IMR-90 (cell line): Measurements from ENCODE around the gene MYH11. TPM values are rescaled to one million over a fixed set of nuclear protein-coding genes. Genes with fewer than 3 reads are reported as not detected.

ENCODE experiments used
- ATAC-seq: fragments of 200-7000 bp; cut with Tn5 transposase; 2 replicates; pipeline ENCODE4 v1.9.1; 2020; ENCODE audit warnings: low read depth, mild to moderate bottlenecking, moderate library complexity
- BruUV-seq: library from RNA; stranded (reverse); fragments of 400-500 nt; replicated peaks from 2 replicates; lab custom pipeline; 2021; lab: Mats Ljungman, UMichigan
- CTCF ChIA-PET: fragments of 300-600 bp; formaldehyde crosslinking; extraction: SDS; loops from one replicate; lab custom pipeline; 2021; ENCODE audit warnings: antibody characterized with exemption; lab: Yijun Ruan, JAX
- POLR2A ChIA-PET: fragments of 300-600 bp; sonication (Branson Sonifier 250); formaldehyde crosslinking; loops from one replicate; lab custom pipeline; 2022; ENCODE audit warnings: antibody characterized with exemption; ENCODE audit not compliant: unreplicated experiment; lab: Charles Lee
- DNase-seq: peaks from one replicate; pipeline ENCODE4 v3.0.0; 2013
- H2AFZ ChIP-seq: replicated peaks from 2 replicates; pipeline ENCODE3; 2013; ENCODE audit warnings: low read length, mild to moderate bottlenecking; ENCODE audit not compliant: poor library complexity
- H2AK5ac ChIP-seq: 2 replicates; pipeline ENCODE4 v1.6.1; 2013; ENCODE audit warnings: low read depth, low read length, inconsistent platforms
- H2AK9ac ChIP-seq: replicated peaks from 2 replicates; pipeline ENCODE3; 2013; ENCODE audit warnings: mild to moderate bottlenecking, low read depth, low read length, moderate library complexity; ENCODE audit not compliant: poor library complexity
- H2BK120ac ChIP-seq: 2 replicates; pipeline ENCODE4 v1.6.1; 2013; ENCODE audit warnings: low read depth, low read length, inconsistent platforms
- H2BK15ac ChIP-seq: 3 replicates; pipeline ENCODE4 v1.6.1; 2013; ENCODE audit warnings: low read depth, low read length, inconsistent platforms
- H2BK20ac ChIP-seq: 2 replicates; pipeline ENCODE4 v1.6.1; 2013; ENCODE audit warnings: low read depth, mild to moderate bottlenecking, inconsistent platforms, low read length, moderate library complexity
- H2BK5ac ChIP-seq: 2 replicates; pipeline ENCODE4 v1.6.1; 2013; ENCODE audit warnings: mild to moderate bottlenecking, low read depth, low read length, inconsistent platforms; ENCODE audit not compliant: poor library complexity, severe bottlenecking
- H3K14ac ChIP-seq: replicated peaks from 2 replicates; pipeline ENCODE4 v1.6.1; 2013; ENCODE audit warnings: low read depth, low read length, inconsistent platforms
- H3K18ac ChIP-seq: 2 replicates; pipeline ENCODE4 v1.6.1; 2013; ENCODE audit warnings: low read depth, low read length, control low read depth
- H3K23ac ChIP-seq: 2 replicates; pipeline ENCODE4 v1.6.1; 2013; ENCODE audit warnings: low read depth, low read length, inconsistent platforms
- H3K27ac ChIP-seq: 2 replicates; pipeline ENCODE4 v1.5.1; 2013; ENCODE audit warnings: mild to moderate bottlenecking, control low read depth, low read length; ENCODE audit not compliant: insufficient read depth
- H3K27me3 ChIP-seq: 2 replicates; pipeline ENCODE4 v1.6.1; 2013; ENCODE audit warnings: low read length; ENCODE audit not compliant: control insufficient read depth, insufficient read depth
- H3K36me3 ChIP-seq: 2 replicates; pipeline ENCODE4 v1.6.1; 2013; ENCODE audit warnings: low read length, mixed read lengths; ENCODE audit not compliant: control insufficient read depth, insufficient read depth
- H3K4ac ChIP-seq: 2 replicates; pipeline ENCODE4 v1.6.1; 2013; ENCODE audit warnings: low read depth, low read length, inconsistent platforms
- H3K4me1 ChIP-seq: 2 replicates; pipeline ENCODE4 v1.6.1; 2013; ENCODE audit warnings: low read length, mixed read lengths; ENCODE audit not compliant: control insufficient read depth, insufficient read depth
- H3K4me2 ChIP-seq: 2 replicates; pipeline ENCODE4 v1.6.1; 2013; ENCODE audit warnings: low read depth, mild to moderate bottlenecking, control low read depth, low read length, moderate library complexity
- H3K4me3 ChIP-seq: 2 replicates; pipeline ENCODE4 v1.5.1; 2013; ENCODE audit warnings: low read depth, mild to moderate bottlenecking, control low read depth, low read length, moderate library complexity; ENCODE audit not compliant: insufficient read depth
- H3K56ac ChIP-seq: 2 replicates; pipeline ENCODE4 v1.6.1; 2013; ENCODE audit warnings: low read length, inconsistent platforms; ENCODE audit not compliant: insufficient read depth; ENCODE audit errors: extremely low read depth
- H3K79me1 ChIP-seq, 2 experiments: 2 replicates each; pipeline ENCODE4 v1.6.1; 2013; ENCODE audit warnings: low read length in 2 of 2, inconsistent platforms in 1 of 2, low read depth in 1 of 2
- H3K9ac ChIP-seq: 2 replicates; pipeline ENCODE4 v1.6.1; 2013; ENCODE audit warnings: low read depth, low read length, control low read depth
- H3K9me1 ChIP-seq: 2 replicates; pipeline ENCODE4 v1.6.1; 2013; ENCODE audit warnings: low read length, inconsistent platforms; ENCODE audit not compliant: insufficient read depth
- H3K9me3 ChIP-seq: 2 replicates; pipeline ENCODE4 v1.6.1; 2013; ENCODE audit warnings: low read length; ENCODE audit not compliant: control insufficient read depth, insufficient read depth
- H4K20me1 ChIP-seq: 2 replicates; pipeline ENCODE4 v1.6.1; 2013; ENCODE audit warnings: low read length, inconsistent platforms; ENCODE audit not compliant: insufficient read depth
- H4K5ac ChIP-seq: 2 replicates; pipeline ENCODE4 v1.6.1; 2013; ENCODE audit warnings: mild to moderate bottlenecking, low read depth, low read length, control low read depth
- H4K8ac ChIP-seq, 2 experiments: 2 replicates each; pipeline ENCODE4 v1.6.1; 2013; ENCODE audit warnings: low read depth in 2 of 2, low read length in 2 of 2, control low read depth in 1 of 2, inconsistent platforms in 1 of 2
- H4K91ac ChIP-seq: 2 replicates; pipeline ENCODE4 v1.6.1; 2013; ENCODE audit warnings: low read depth, low read length, inconsistent platforms; ENCODE audit not compliant: insufficient read depth
- BHLHE40 ChIP-seq: fragments of 150-350 bp; IDR thresholded peaks from 2 replicates; pipeline ENCODE4 v1.6.1; 2016; ENCODE audit warnings: mild to moderate bottlenecking, low read depth, low read length
- CEBPB ChIP-seq: IDR thresholded peaks from 2 replicates; pipeline ENCODE4 v1.6.1; 2012; ENCODE audit warnings: low read depth, low read length, improper control_type of control experiment
- CHD1 ChIP-seq: IDR thresholded peaks from 2 replicates; pipeline ENCODE4 v1.6.1; 2012; ENCODE audit warnings: low read depth, low read length, improper control_type of control experiment
- CTCF ChIP-seq: conservative IDR thresholded peaks from 2 replicates; pipeline ENCODE4 v1.5.1; 2012; ENCODE audit warnings: mild to moderate bottlenecking, low read depth, low read length, improper control_type of control experiment
- ELK1 ChIP-seq: fragments of 150-350 bp; IDR thresholded peaks from 2 replicates; pipeline ENCODE4 v1.6.1; 2016; ENCODE audit warnings: low read depth, mild to moderate bottlenecking, low read length, moderate library complexity, borderline replicate concordance
- FOS ChIP-seq: fragments of 150-350 bp; IDR thresholded peaks from 2 replicates; pipeline ENCODE4 v1.6.1; 2016; ENCODE audit warnings: low read depth, low read length
- MAFK ChIP-seq: IDR thresholded peaks from 2 replicates; pipeline ENCODE4 v1.6.1; 2012; ENCODE audit warnings: low read depth, low read length, improper control_type of control experiment
- MAZ ChIP-seq: IDR thresholded peaks from 2 replicates; pipeline ENCODE4 v1.6.1; 2012; ENCODE audit warnings: low read depth, mild to moderate bottlenecking, low read length, improper control_type of control experiment, moderate library complexity, borderline replicate concordance
- MXI1 ChIP-seq: IDR thresholded peaks from 2 replicates; pipeline ENCODE4 v1.6.1; 2012; ENCODE audit warnings: low read depth, mild to moderate bottlenecking, low read length, moderate library complexity, borderline replicate concordance
- NFE2L2 ChIP-seq: fragments of 150-350 bp; IDR thresholded peaks from 2 replicates; pipeline ENCODE4 v1.6.1; 2016; ENCODE audit warnings: low read depth, mild to moderate bottlenecking, low read length
- POLR2A ChIP-seq: IDR thresholded peaks from 2 replicates; pipeline ENCODE4 v1.6.1; 2012; ENCODE audit warnings: mild to moderate bottlenecking, low read depth, low read length
- RAD21 ChIP-seq: IDR thresholded peaks from 2 replicates; pipeline ENCODE4 v1.6.1; 2012; ENCODE audit warnings: low read length, improper control_type of control experiment
- RCOR1 ChIP-seq: IDR thresholded peaks from 2 replicates; pipeline ENCODE4 v1.6.1; 2012; ENCODE audit warnings: mild to moderate bottlenecking, low read length, improper control_type of control experiment; ENCODE audit not compliant: insufficient replicate concordance
- RFX5 ChIP-seq: IDR thresholded peaks from 2 replicates; pipeline ENCODE4 v1.8.0; 2012; ENCODE audit warnings: low read depth, mild to moderate bottlenecking, low read length, moderate library complexity
- SMC3 ChIP-seq: fragments of 150-350 bp; IDR thresholded peaks from 2 replicates; pipeline ENCODE4 v1.6.1; 2016; ENCODE audit warnings: low read depth, mild to moderate bottlenecking, antibody characterized with exemption, low read length, moderate library complexity
- USF2 ChIP-seq: fragments of 150-350 bp; IDR thresholded peaks from 2 replicates; pipeline ENCODE4 v1.6.1; 2017; ENCODE audit warnings: mild to moderate bottlenecking, antibody characterized with exemption, low read length, low read depth
- WGBS, 2 experiments: methylation state at CpG; one replicate each; pipeline versions ENCODE4 v1.1.5 to v1.1.7; 2013; ENCODE audit warnings: missing lambda C conversion rate in 2 of 2; ENCODE audit not compliant: insufficient read length in 1 of 2; ENCODE audit errors: extremely low coverage in 2 of 2; 5-methylcytosine and 5-hydroxymethylcytosine counted together
- dilution Hi-C: fragments of 300-500 bp; cut with HindIII; formaldehyde crosslinking; loops from one replicate; pipeline ENCODE4 v1.14.3; 2018; ENCODE audit warnings: low sequenced_read_pairs; ENCODE audit not compliant: unreplicated experiment
- in situ Hi-C: fragments of 300-500 bp; cut with MboI; formaldehyde crosslinking; loops from 3 replicates; pipeline ENCODE4 v1.14.3; 2019; ENCODE audit warnings: low sequenced_read_pairs, inconsistent platforms, mixed read lengths
- intact Hi-C: fragments of 100-400 bp; cut with micrococcal nuclease; formaldehyde crosslinking; loops from 2 replicates; pipeline ENCODE4 v1.10.0; 2022
- polyA plus RNA-seq, 3 experiments: library from polyadenylated mRNA; depleted of rRNA; stranded (reverse); fragments of >200 nt; gene quantifications; 2 replicates each; pipeline ENCODE4 v1.2.3, GENCODE V29; 2012; ENCODE audit warnings: low replicate concordance in 1 of 3
- total RNA-seq: library from RNA; depleted of rRNA; stranded (reverse); fragments of >200 nt; gene quantifications from 2 replicates; pipeline ENCODE4 v1.2.3, GENCODE V29; 2012

MYH11 gene
- total and polyA plus RNA-seq, 2 of the 4 experiments (the other 2 are of a cell fraction) = under 0.01 to 0.12 TPM

GRCh38 chr16:15849209-15849981 is 7.4 kb downstream of the MYH11 start:
- H4K8ac ChIP-seq = no peak overlapping the region
- peaks cover 4% of the 10 kb centered on the region for H3K27me3 ChIP-seq
- H3K27ac ChIP-seq = no peak overlapping the region
- no peak overlapping the region for H2AK5ac ChIP-seq
- no peak overlapping the region for H2AK9ac ChIP-seq
- no peaks in the 10 kb centered on the region for H3K4me1 ChIP-seq
- H3K23ac ChIP-seq = no peak overlapping the region
- H3K9me3 ChIP-seq = no peaks in the 10 kb centered on the region
- no peak overlapping the region for H3K56ac ChIP-seq
- no peaks in the 10 kb centered on the region for H3K9me1 ChIP-seq
- no peaks in the 10 kb centered on the region for H4K20me1 ChIP-seq
- no peaks in the 10 kb centered on the region for H3K79me1 ChIP-seq
- no peak overlapping the region for H3K4me3 ChIP-seq
- H2BK20ac ChIP-seq = no peak overlapping the region
- no peak overlapping the region for H4K91ac ChIP-seq
- ChIA-PET CTCF (no interaction called here), POLR2A (no interaction called here)
- 54% methylated on average over 5 of the region's 12 CpGs; no CpG with 5 or more reads in 1 of the 2 experiments for WGBS, 2 experiments
- no peak overlapping the region for H3K4me2 ChIP-seq
- no peak overlapping the region for H4K5ac ChIP-seq
- intact Hi-C loops = no loop called here
- H2BK15ac ChIP-seq = no peak overlapping the region
- H2BK5ac ChIP-seq = no peak overlapping the region
- no peak overlapping the region for H2AFZ ChIP-seq
- BruUV-seq = no TSS peak
- H3K18ac ChIP-seq = no peak overlapping the region
- no peak overlapping the region for H3K4ac ChIP-seq
- DNase-seq (no peak), ATAC-seq (no peak)
- no peak overlapping the region for H2BK120ac ChIP-seq
- no peak overlapping the region for H3K9ac ChIP-seq
- no peaks in the 10 kb centered on the region for H3K36me3 ChIP-seq
- in situ Hi-C loops = no loop called here
- TF ChIP-seq RCOR1 (no peak), BHLHE40 (no peak), POLR2A (no peak), FOS (no peak), MXI1 (no peak), SMC3 (no peak), NFE2L2 (no peak), CHD1 (no peak), USF2 (no peak), CTCF (no peak), MAZ (no peak), MAFK (no peak), ELK1 (no peak), RAD21 (no peak), CEBPB (no peak), RFX5 (no peak)
- dilution Hi-C loops = no loop called here
- no peak overlapping the region for H3K14ac ChIP-seq
